K562 (cell line): ENCODE data around the gene RAB5A.

Experiments
- CXXC5 ChIP-seq: fragments of 250-450 bp; sonication (Bioruptor Pico); IDR thresholded peaks from 2 replicates; pipeline ENCODE4 v1.8.0; 2022; ENCODE audit warnings: inconsistent platforms, mild to moderate bottlenecking, moderate library complexity
- DNMT1 ChIP-seq: fragments of 450-650 bp; IDR thresholded peaks from 2 replicates; pipeline ENCODE4 v1.6.1; 2016; ENCODE audit warnings: antibody characterized with exemption, mild to moderate bottlenecking
- FOXK2 ChIP-seq, 2 experiments: fragments of 450-650 bp; IDR thresholded peaks in 1 of 2; conservative IDR thresholded peaks in 1 of 2; 2 replicates each; pipeline ENCODE4 v1.6.1; 2016; ENCODE audit warnings: low read depth in 2 of 2, mild to moderate bottlenecking in 1 of 2
- JUNB ChIP-seq: fragments of 450-650 bp; formaldehyde crosslinking; conservative IDR thresholded peaks from 2 replicates; pipeline ENCODE4 v1.4.0; 2020; ENCODE audit warnings: mild to moderate bottlenecking
- KAT7 ChIP-seq: sonication (generic); formaldehyde crosslinking; IDR thresholded peaks from 2 replicates; pipeline ENCODE4 v1.8.0; 2022; ENCODE audit warnings: missing genetic modification reagents, mild to moderate bottlenecking, borderline replicate concordance
- NR2C2 ChIP-seq, 2 experiments: fragments of 200-800 bp in 1 of 2; sonication (Bioruptor generic) in 1 of 2; sonication (generic) in 1 of 2; formaldehyde crosslinking in 1 of 2; IDR thresholded peaks; 2 replicates each; pipeline versions ENCODE4 v1.6.1 to v1.8.0; 2016 to 2022; ENCODE audit warnings: mild to moderate bottlenecking in 1 of 2, missing compliant biosample characterization in 1 of 2, missing genetic modification characterization in 1 of 2, missing genetic modification reagents in 1 of 2
- NRF1 ChIP-seq, 2 experiments: fragments of 450-650 bp; IDR thresholded peaks in 1 of 2; conservative IDR thresholded peaks in 1 of 2; 2 replicates each; pipeline ENCODE4 v1.6.1; 2014; ENCODE audit warnings: mild to moderate bottlenecking in 2 of 2
- STAG1 ChIP-seq: sonication (generic); formaldehyde crosslinking; IDR thresholded peaks from 2 replicates; pipeline ENCODE4 v1.5.0; 2020; ENCODE audit warnings: missing genetic modification reagents, borderline replicate concordance
- TCF7 ChIP-seq: sonication (generic); IDR thresholded peaks from 2 replicates; pipeline ENCODE4 v1.6.1; 2016; ENCODE audit warnings: antibody characterized with exemption, borderline replicate concordance

- TF ChIP-seq CXXC5 (CRISPR knock-in tag) (no peak), JUNB (CRISPR knock-in tag) (no peak), TCF7 (no peak), KAT7 (no peak), NRF1 (conservative IDR thresholded peaks at IDR 0.05 in 1 of 2, IDR thresholded peaks at IDR 0.05 in 1 of 2) (no peak), DNMT1 (no peak), NR2C2 (CRISPR knock-in tag; IDR thresholded peaks at IDR 0.05) (no peak), NR2C2 (tag; IDR thresholded peaks at IDR 0.05) (no peak), STAG1 (CRISPR knock-in tag) (no peak), FOXK2 (conservative IDR thresholded peaks at IDR 0.05 in 1 of 2, IDR thresholded peaks at IDR 0.05 in 1 of 2; ENCODE audit: low read depth in 2 of 2) (no peak; a peak in 1 of 4 replicates)
Measured at GRCh38 chr3:20015525-20015924, 68.6 kb downstream of the RAB5A start.
